ENCODE measurements around the gene PCDHA4.

PCDHA4 gene

GRCh38 chr5:140862441-140863295, 55.8 kb downstream of the PCDHA4 start:
- no peak for DNase-seq

Measured in fibroblast of skin of right biceps (primary cell).